GM23248 (cell line): Measurements from ENCODE around the gene AKAP13.

Source experiments
- EZH2 ChIP-seq: fragments of 200-600 bp; sonication (generic); IDR thresholded peaks from 2 replicates; pipeline ENCODE4 v1.6.1; 2018; ENCODE audit warnings: antibody characterized with exemption, mild to moderate bottlenecking; ENCODE audit not compliant: insufficient read depth, poor library complexity, severe bottlenecking
- EZH2phosphoT487 ChIP-seq: fragments of 200-600 bp; sonication (generic); IDR thresholded peaks from 2 replicates; pipeline ENCODE4 v1.6.1; 2018; ENCODE audit warnings: antibody characterized with exemption, moderate library complexity, mild to moderate bottlenecking, low read depth; ENCODE audit not compliant: insufficient read depth

GRCh38 chr15:85472349-85472748 is 91.9 kb downstream of the AKAP13 start:
- TF ChIP-seq EZH2phosphoT487, result no peak
- TF ChIP-seq EZH2, result no peak
